Skeletal muscle tissue (tissue), 4 donors: ENCODE data around the gene GJB1. TPM values are rescaled to one million over a fixed set of nuclear protein-coding genes. Genes with fewer than 3 reads are reported as not detected.
"Not testable (repeated sequence)": the region's sequence is repeated elsewhere in the genome, so short reads cannot be mapped to it uniquely, and the experiment has no call there.

Source experiments
- H3K27ac ChIP-seq: one replicate; pipeline ENCODE4 v1.7.0; 2013; ENCODE audit warnings: mild to moderate bottlenecking, low read depth, low read length, inconsistent platforms
- H3K27me3 ChIP-seq, 3 donors: one replicate each; pipeline ENCODE4 v1.7.0; 2013; ENCODE audit warnings: low read length in 3 of 3; ENCODE audit not compliant: control insufficient read depth in 3 of 3, insufficient read depth in 3 of 3
- H3K36me3 ChIP-seq, 3 donors: one replicate each; pipeline ENCODE4 v1.7.0; 2013; ENCODE audit warnings: low read length in 3 of 3; ENCODE audit not compliant: control insufficient read depth in 3 of 3, insufficient read depth in 3 of 3
- H3K4me1 ChIP-seq, 3 donors: one replicate each; pipeline ENCODE4 v1.7.0; 2013; ENCODE audit warnings: low read length in 3 of 3, mild to moderate bottlenecking in 3 of 3; ENCODE audit not compliant: control insufficient read depth in 3 of 3, insufficient read depth in 3 of 3
- H3K4me3 ChIP-seq, 3 donors: one replicate each; pipeline ENCODE4 v1.7.0; 2013; ENCODE audit warnings: low read length in 3 of 3
- H3K9ac ChIP-seq, 3 donors: one replicate each; pipeline ENCODE4 v1.7.0; 2013; ENCODE audit warnings: low read length in 3 of 3, mild to moderate bottlenecking in 3 of 3, moderate library complexity in 2 of 3, low read depth in 1 of 3
- H3K9me3 ChIP-seq, 3 donors: one replicate each; pipeline ENCODE4 v1.7.0; 2013; ENCODE audit warnings: low read length in 3 of 3; ENCODE audit not compliant: control insufficient read depth in 3 of 3
- total RNA-seq: library from RNA; depleted of rRNA; stranded (reverse); fragments of >200 nt; gene quantifications from one replicate; pipeline ENCODE4 v1.2.3, GENCODE V29; 2014
- donor health status: Osteomylitis.

GJB1 gene
- total RNA-seq, 1 donor from 2014 or later: not detected

GRCh38 chrX:71253253-71254091 lies 30.4 kb downstream of the GJB1 start:
- no peaks in the 10 kb centered on the region for H3K9me3 ChIP-seq
- H3K27ac ChIP-seq: peak overlapping the region; percentile 85
- peak overlapping the region; percentile 80 to 85 (median 84) for H3K4me3 ChIP-seq
- peak overlapping the region; percentile 83 to 88 (median 83) for H3K9ac ChIP-seq
- H3K36me3 ChIP-seq: peaks cover 3 to 18% (median 8%) of the 10 kb centered on the region in 3 donors
- peaks cover 9 to 16% (median 11%) of the 10 kb centered on the region in 3 donors for H3K4me1 ChIP-seq
- H3K27me3 ChIP-seq: no peaks in the 10 kb centered on the region

DNA sequence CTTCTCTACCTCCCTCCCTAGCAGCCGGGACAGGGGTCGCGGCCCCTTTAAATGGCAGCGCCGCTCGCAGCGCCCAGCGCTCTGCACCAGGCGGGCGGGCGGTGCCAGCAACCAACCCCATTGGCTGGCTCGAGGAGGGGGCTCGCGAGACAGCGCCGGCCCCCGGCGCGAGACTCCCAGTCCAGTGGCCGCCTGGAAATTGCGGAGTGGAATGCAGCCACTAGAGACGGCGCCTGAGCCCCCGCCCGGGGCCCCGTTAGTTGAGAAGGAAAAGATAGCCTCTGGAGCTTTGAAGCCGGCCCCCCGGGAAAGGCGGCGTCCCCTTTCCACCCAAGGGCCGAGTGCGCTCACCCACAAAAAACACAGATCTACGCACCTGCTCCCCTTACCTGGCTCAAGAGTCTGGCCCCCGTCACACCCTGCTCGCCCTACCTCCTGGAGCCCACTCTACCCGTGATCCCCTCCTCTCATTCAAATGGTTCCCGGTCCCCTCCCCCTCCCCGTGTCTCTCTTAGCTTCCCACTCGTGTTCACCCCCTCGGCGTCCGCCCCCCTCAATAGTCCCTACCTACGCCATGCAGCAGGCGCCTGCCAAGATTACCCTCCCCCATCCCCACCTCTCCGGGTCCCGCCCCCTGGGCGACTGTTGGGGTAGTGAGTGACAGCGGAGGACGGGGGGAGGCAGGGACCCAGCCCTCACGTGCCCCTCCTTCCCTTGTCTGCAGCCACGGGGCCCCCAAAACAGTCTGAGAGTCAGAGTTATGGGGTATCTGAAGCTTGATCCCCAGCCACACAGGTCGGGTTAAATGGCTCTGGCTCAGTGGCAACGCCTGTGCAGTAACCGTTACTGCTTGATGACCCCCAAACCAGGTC lies 31.3 kb downstream of the GJB1 start, which contains the start of gene ZMYM3:
TSS of gene ZMYM3 (minus strand) at position 49 of the 872 bp plus-strand sequence. CDS start 885 bp downstream, outside the sequence.
- H3K36me3 ChIP-seq: peaks cover 3 to 11% (median 7%) of the 10 kb centered on the region in 3 donors
- H3K27ac ChIP-seq: peak within 1 kb of the TSS; percentile 85
- peak within 1 kb of the TSS; percentile 80 to 85 (median 84) for H3K4me3 ChIP-seq
- no peaks in the 10 kb centered on the region for H3K9me3 ChIP-seq
- H3K27me3 ChIP-seq: no peaks in the 10 kb centered on the region
- peak within 1 kb of the TSS; percentile 83 to 88 (median 84) for H3K9ac ChIP-seq
- H3K4me1 ChIP-seq: peaks cover 9 to 16% (median 11%) of the 10 kb centered on the region in 3 donors

DNA sequence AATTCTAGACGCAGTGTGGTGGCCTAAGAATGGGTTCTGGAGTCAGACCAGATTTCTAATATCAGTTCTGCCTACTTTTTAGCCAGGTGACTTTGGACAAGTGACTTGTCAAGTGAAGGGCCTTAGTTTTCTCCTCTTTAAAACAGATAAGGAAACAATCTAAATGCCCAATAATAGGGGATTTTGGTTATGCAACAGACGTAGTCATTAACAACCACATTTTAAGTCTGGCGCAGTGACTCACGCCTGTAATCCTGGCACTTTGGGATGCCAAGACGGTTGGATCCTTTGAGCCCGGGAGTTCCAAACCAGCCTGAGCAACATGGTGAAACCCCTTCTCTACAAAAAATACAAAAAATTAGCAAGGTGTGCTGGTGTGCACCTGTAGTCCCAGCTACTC lies 33.0 kb downstream of the GJB1 start:
- Histone ChIP-seq H3K27ac (no peak overlapping the region), H3K4me1 (peaks cover 9 to 16% (median 11%) of the 10 kb centered on the region in 3 donors), H3K9ac (no peak overlapping the region), H3K27me3 (no peaks in the 10 kb centered on the region), H3K36me3 (no peaks in the 10 kb centered on the region), H3K9me3 (no peaks in the 10 kb centered on the region), H3K4me3 (no peak overlapping the region)

DNA sequence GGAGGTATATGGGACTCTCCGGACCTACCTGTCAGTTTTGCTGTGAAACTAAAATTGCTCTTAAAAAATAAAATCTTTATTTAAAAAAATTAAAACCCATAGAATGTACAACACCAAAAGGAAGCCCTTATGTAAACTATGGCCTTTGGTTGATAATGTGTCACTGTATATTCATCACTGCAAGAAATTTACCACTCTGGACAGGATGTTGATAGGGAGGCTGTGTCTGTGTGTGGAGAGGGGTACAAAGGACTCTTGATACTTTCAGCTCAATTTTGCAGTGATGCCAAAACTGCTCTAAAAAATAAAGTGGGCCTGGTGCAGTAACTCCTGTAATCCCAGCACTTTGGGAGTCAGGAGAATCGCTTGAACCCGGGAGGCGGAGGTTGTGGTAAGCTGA lies 33.8 kb downstream of the GJB1 start:
- H3K4me3 ChIP-seq: no peak overlapping the region
- no peaks in the 10 kb centered on the region for H3K27me3 ChIP-seq
- H3K4me1 ChIP-seq: peaks cover 9 to 16% (median 11%) of the 10 kb centered on the region in 3 donors
- H3K36me3 ChIP-seq: no peaks in the 10 kb centered on the region
- no peaks in the 10 kb centered on the region for H3K9me3 ChIP-seq
- H3K9ac ChIP-seq: no peak overlapping the region
- no peak overlapping the region for H3K27ac ChIP-seq

GRCh38 chrX:71268624-71269023 lies 45.6 kb downstream of the GJB1 start:
- H3K27ac ChIP-seq, H3K36me3 ChIP-seq, H3K27me3 ChIP-seq, H3K9ac ChIP-seq, H3K4me3 ChIP-seq, H3K4me1 ChIP-seq, H3K9me3 ChIP-seq: not testable (repeated sequence)

- Histone ChIP-seq H3K36me3 (no peaks in the 10 kb centered on the region), H3K4me3 (no peak overlapping the region), H3K27me3 (no peaks in the 10 kb centered on the region), H3K4me1 (no peaks in the 10 kb centered on the region), H3K9ac (no peak overlapping the region), H3K27ac (no peak overlapping the region), H3K9me3 (no peaks in the 10 kb centered on the region)
These were observed 46.9 kb downstream of the GJB1 start for GRCh38 chrX:71269801-71270395.

- H3K9me3 ChIP-seq, H3K36me3 ChIP-seq, H3K27me3 ChIP-seq, H3K4me1 ChIP-seq, H3K9ac ChIP-seq, H3K4me3 ChIP-seq, H3K27ac ChIP-seq: not testable (repeated sequence)
These were observed 49.3 kb downstream of the GJB1 start for GRCh38 chrX:71272313-71272712.

Other genes with a start within 250 kb of the GJB1 start
- gene SNX12, start 154.9 kb upstream of the GJB1 start, total RNA-seq: 37.6 TPM
- gene FOXO4, start 127.4 kb upstream of the GJB1 start, total RNA-seq: 30.3 TPM
- gene CXorf65, start 116.5 kb upstream of the GJB1 start, total RNA-seq: not detected
- gene IL2RG, start 111.6 kb upstream of the GJB1 start, total RNA-seq: 1.0 TPM
- 37.6 TPM for gene MED12, start 104.6 kb upstream of the GJB1 start, total RNA-seq
- gene NLGN3, start 78.4 kb upstream of the GJB1 start, total RNA-seq: 1.0 TPM
- gene ZMYM3, start 30.9 kb downstream of the GJB1 start, total RNA-seq: 9.4 TPM
- 297 TPM for gene NONO, start 60.4 kb downstream of the GJB1 start, total RNA-seq
- gene ITGB1BP2, start 78.5 kb downstream of the GJB1 start, total RNA-seq: 120 TPM
- gene TAF1, start 143.1 kb downstream of the GJB1 start, total RNA-seq: 59.0 TPM